IPS-15b (cell line): ENCODE data around the gene F8A2.
"Not testable (repeated sequence)": the region's sequence is repeated elsewhere in the genome, so short reads cannot be mapped to it uniquely, and the experiment has no call there.

ENCODE experiments used
- H3K27me3 ChIP-seq: one replicate; pipeline ENCODE4 v1.6.1; 2013; ENCODE audit warnings: low read length; ENCODE audit not compliant: control insufficient read depth, insufficient read depth
- H3K36me3 ChIP-seq: one replicate; pipeline ENCODE4 v1.6.1; 2013; ENCODE audit warnings: low read length; ENCODE audit not compliant: control insufficient read depth, insufficient read depth
- H3K4me1 ChIP-seq: one replicate; pipeline ENCODE4 v1.6.1; 2013; ENCODE audit warnings: mild to moderate bottlenecking, low read length; ENCODE audit not compliant: control insufficient read depth, insufficient read depth
- H3K4me3 ChIP-seq: one replicate; pipeline ENCODE4 v1.5.1; 2013; ENCODE audit warnings: low read depth, low read length
- H3K9ac ChIP-seq: one replicate; pipeline ENCODE4 v1.6.1; 2013; ENCODE audit warnings: low read depth, mild to moderate bottlenecking, low read length
- H3K9me3 ChIP-seq: one replicate; pipeline ENCODE4 v1.6.1; 2013; ENCODE audit warnings: mild to moderate bottlenecking, low read length; ENCODE audit not compliant: control insufficient read depth, insufficient read depth

F8A2 gene

GRCh38 chrX:155381843-155382528, at the start of gene F8A2:
TSS of gene F8A2 (plus strand) at chrX:155382095. CDS start at chrX:155382115, 20 bp downstream.
- H3K9ac ChIP-seq, H3K4me1 ChIP-seq: not testable (repeated sequence)

GRCh38 chrX:155333544-155334100, 48.3 kb upstream of the F8A2 start:
- Histone ChIP-seq H3K4me1 (no peaks in the 10 kb centered on the region), H3K4me3 (no peak overlapping the region), H3K27me3 (no peaks in the 10 kb centered on the region), H3K9me3 (no peaks in the 10 kb centered on the region), H3K9ac (no peak overlapping the region), H3K36me3 (no peaks in the 10 kb centered on the region)

More at GRCh38 chrX:155381843-155382528, at the start of gene F8A2:
- H3K36me3 ChIP-seq, H3K9me3 ChIP-seq, H3K27me3 ChIP-seq, H3K4me3 ChIP-seq: not testable (repeated sequence)

GRCh38 chrX:155334486-155335336, 47.2 kb upstream of the F8A2 start, which contains the start of gene CLIC2:
TSS of gene CLIC2 (minus strand) at chrX:155334614. CDS start at chrX:155334427, 187 bp downstream.
- H3K9me3 ChIP-seq: no peaks in the 10 kb centered on the region
- H3K9ac ChIP-seq: no peak within 1 kb of the TSS
- no peaks in the 10 kb centered on the region for H3K36me3 ChIP-seq
- no peaks in the 10 kb centered on the region for H3K4me1 ChIP-seq
- no peaks in the 10 kb centered on the region for H3K27me3 ChIP-seq
- H3K4me3 ChIP-seq: no peak within 1 kb of the TSS

GRCh38 chrX:155335337-155335712, 46.6 kb upstream of the F8A2 start:
- not testable (repeated sequence) for H3K27me3 ChIP-seq, H3K9me3 ChIP-seq, H3K4me3 ChIP-seq, H3K4me1 ChIP-seq, H3K36me3 ChIP-seq, H3K9ac ChIP-seq

- H3K4me1 ChIP-seq, H3K36me3 ChIP-seq, H3K9me3 ChIP-seq, H3K4me3 ChIP-seq, H3K9ac ChIP-seq, H3K27me3 ChIP-seq: not testable (repeated sequence)
Observed at GRCh38 chrX:155345689-155346088, 36.2 kb upstream of the F8A2 start.

GRCh38 chrX:155349448-155349847, 32.4 kb upstream of the F8A2 start:
- H3K36me3 ChIP-seq, H3K9me3 ChIP-seq, H3K4me1 ChIP-seq, H3K9ac ChIP-seq, H3K4me3 ChIP-seq, H3K27me3 ChIP-seq: not testable (repeated sequence)

GRCh38 chrX:155363712-155364111, 18.2 kb upstream of the F8A2 start:
- not testable (repeated sequence) for H3K9ac ChIP-seq, H3K36me3 ChIP-seq

GRCh38 chrX:155373777-155374458, 8.0 kb upstream of the F8A2 start:
- not testable (repeated sequence) for H3K4me1 ChIP-seq, H3K27me3 ChIP-seq, H3K9ac ChIP-seq, H3K4me3 ChIP-seq, H3K9me3 ChIP-seq, H3K36me3 ChIP-seq

More at GRCh38 chrX:155363712-155364111, 18.2 kb upstream of the F8A2 start:
- not testable (repeated sequence) for H3K9me3 ChIP-seq, H3K27me3 ChIP-seq, H3K4me1 ChIP-seq, H3K4me3 ChIP-seq

GRCh38 chrX:155379802-155380201, 2.1 kb upstream of the F8A2 start:
- H3K4me3 ChIP-seq, H3K36me3 ChIP-seq, H3K9ac ChIP-seq, H3K4me1 ChIP-seq, H3K27me3 ChIP-seq, H3K9me3 ChIP-seq: not testable (repeated sequence)

- H3K9ac ChIP-seq, H3K9me3 ChIP-seq, H3K4me3 ChIP-seq, H3K36me3 ChIP-seq, H3K27me3 ChIP-seq, H3K4me1 ChIP-seq: not testable (repeated sequence)
Observed at GRCh38 chrX:155382529-155382967, 653 bp downstream of the F8A2 start.

- Histone ChIP-seq H3K27me3 (no peaks in the 10 kb centered on the region), H3K9ac (no peak overlapping the region), H3K4me3 (no peak overlapping the region), H3K4me1 (no peaks in the 10 kb centered on the region), H3K9me3 (no peaks in the 10 kb centered on the region), H3K36me3 (peaks cover 2% of the 10 kb centered on the region)
Observed at GRCh38 chrX:155389634-155390033, 7.7 kb downstream of the F8A2 start.
